ACC112 (cell line): Measurements from ENCODE around the gene MAGEB16.

Experiments
- H2AFZ ChIP-seq: fragments of 200-600 bp; sonication (generic); one replicate; pipeline ENCODE4 v1.6.0; 2017; ENCODE audit warnings: antibody characterized with exemption, low read length; ENCODE audit not compliant: unreplicated experiment
- H3K27ac ChIP-seq: fragments of 200-600 bp; sonication (generic); 2 replicates; pipeline ENCODE4 v1.5.1; 2014; ENCODE audit warnings: low read depth, mild to moderate bottlenecking, antibody characterized with exemption, low read length, moderate library complexity
- H3K27me3 ChIP-seq: fragments of 200-600 bp; sonication (generic); 2 replicates; pipeline ENCODE4 v1.6.1; 2014; ENCODE audit warnings: mild to moderate bottlenecking, antibody characterized with exemption, low read length, moderate library complexity, mixed read lengths; ENCODE audit not compliant: insufficient read depth
- H3K36me3 ChIP-seq: fragments of 200-600 bp; sonication (generic); 2 replicates; pipeline ENCODE4 v1.6.1; 2016; ENCODE audit warnings: mild to moderate bottlenecking, antibody characterized with exemption, low read length, moderate library complexity, mixed read lengths; ENCODE audit not compliant: insufficient read depth
- H3K4me1 ChIP-seq: fragments of 200-600 bp; sonication (generic); one replicate; pipeline ENCODE4 v1.6.1; 2016; ENCODE audit warnings: low read length, mixed read lengths; ENCODE audit not compliant: insufficient read depth, unreplicated experiment, control insufficient read depth
- H3K4me3 ChIP-seq: fragments of 200-600 bp; sonication (generic); 2 replicates; pipeline ENCODE4 v1.5.1; 2014; ENCODE audit warnings: mild to moderate bottlenecking, low read depth, low read length
- H3K79me2 ChIP-seq: fragments of 200-600 bp; sonication (generic); one replicate; pipeline ENCODE4 v1.6.0; 2016; ENCODE audit warnings: low read length; ENCODE audit not compliant: control insufficient read depth, unreplicated experiment, insufficient read depth

Gene MAGEB16

GRCh38 chrX:35798042-35798441 is at the start of gene MAGEB16:
TSS of gene MAGEB16 (plus strand) at chrX:35798342. CDS start at chrX:35802197, 3,855 bp downstream.
- no peaks in the 10 kb centered on the region for H3K4me1 ChIP-seq
- H3K36me3 ChIP-seq = no peaks in the 10 kb centered on the region
- H2AFZ ChIP-seq = no peak within 1 kb of the TSS
- no peak within 1 kb of the TSS for H3K4me3 ChIP-seq
- no peaks in the 10 kb centered on the region for H3K27me3 ChIP-seq
- H3K79me2 ChIP-seq = no peaks in the 10 kb centered on the region
- H3K27ac ChIP-seq = no peak within 1 kb of the TSS

- Histone ChIP-seq H3K4me3 (no peak overlapping the region), H3K36me3 (no peaks in the 10 kb centered on the region), H2AFZ (no peak overlapping the region), H3K79me2 (no peaks in the 10 kb centered on the region), H3K27ac (no peak overlapping the region), H3K4me1 (no peaks in the 10 kb centered on the region), H3K27me3 (no peaks in the 10 kb centered on the region)
Measured at GRCh38 chrX:35773958-35774564, 24.1 kb upstream of the MAGEB16 start.

GRCh38 chrX:35785075-35785474 is 13.1 kb upstream of the MAGEB16 start:
- H3K27ac ChIP-seq = no peak overlapping the region
- no peaks in the 10 kb centered on the region for H3K79me2 ChIP-seq
- no peak overlapping the region for H2AFZ ChIP-seq
- H3K36me3 ChIP-seq = no peaks in the 10 kb centered on the region
- no peaks in the 10 kb centered on the region for H3K27me3 ChIP-seq
- no peak overlapping the region for H3K4me3 ChIP-seq
- no peaks in the 10 kb centered on the region for H3K4me1 ChIP-seq

GRCh38 chrX:35786271-35786670 is 11.9 kb upstream of the MAGEB16 start:
- Histone ChIP-seq H3K27me3 (no peaks in the 10 kb centered on the region), H3K4me1 (no peaks in the 10 kb centered on the region), H3K36me3 (no peaks in the 10 kb centered on the region), H3K79me2 (no peaks in the 10 kb centered on the region), H3K27ac (no peak overlapping the region), H3K4me3 (no peak overlapping the region), H2AFZ (no peak overlapping the region)

GRCh38 chrX:35787867-35788266 is 10.3 kb upstream of the MAGEB16 start:
- no peak overlapping the region for H3K27ac ChIP-seq
- no peaks in the 10 kb centered on the region for H3K79me2 ChIP-seq
- H3K27me3 ChIP-seq = no peaks in the 10 kb centered on the region
- no peak overlapping the region for H2AFZ ChIP-seq
- H3K4me1 ChIP-seq = no peaks in the 10 kb centered on the region
- no peaks in the 10 kb centered on the region for H3K36me3 ChIP-seq
- no peak overlapping the region for H3K4me3 ChIP-seq

GRCh38 chrX:35800474-35800873 is 2.3 kb downstream of the MAGEB16 start:
- H3K36me3 ChIP-seq = no peaks in the 10 kb centered on the region
- no peak overlapping the region for H2AFZ ChIP-seq
- H3K4me1 ChIP-seq = no peaks in the 10 kb centered on the region
- no peak overlapping the region for H3K27ac ChIP-seq
- no peaks in the 10 kb centered on the region for H3K27me3 ChIP-seq
- H3K79me2 ChIP-seq = no peaks in the 10 kb centered on the region
- H3K4me3 ChIP-seq = no peak overlapping the region

- Histone ChIP-seq H3K4me3 (no peak overlapping the region), H3K27ac (no peak overlapping the region), H3K27me3 (no peaks in the 10 kb centered on the region), H3K4me1 (no peaks in the 10 kb centered on the region), H2AFZ (no peak overlapping the region), H3K36me3 (no peaks in the 10 kb centered on the region), H3K79me2 (no peaks in the 10 kb centered on the region)
Measured at GRCh38 chrX:35809781-35810180, 11.6 kb downstream of the MAGEB16 start.

GRCh38 chrX:35819241-35819640 is 21.1 kb downstream of the MAGEB16 start:
- H3K27me3 ChIP-seq = no peaks in the 10 kb centered on the region
- H3K4me1 ChIP-seq = no peaks in the 10 kb centered on the region
- no peak overlapping the region for H3K4me3 ChIP-seq
- no peak overlapping the region for H3K27ac ChIP-seq
- no peak overlapping the region for H2AFZ ChIP-seq
- no peaks in the 10 kb centered on the region for H3K36me3 ChIP-seq
- H3K79me2 ChIP-seq = no peaks in the 10 kb centered on the region

- Histone ChIP-seq H3K4me3 (no peak overlapping the region), H3K36me3 (no peaks in the 10 kb centered on the region), H3K79me2 (no peaks in the 10 kb centered on the region), H3K4me1 (no peaks in the 10 kb centered on the region), H3K27ac (no peak overlapping the region), H2AFZ (no peak overlapping the region), H3K27me3 (no peaks in the 10 kb centered on the region)
Measured at GRCh38 chrX:35826503-35826902, 28.4 kb downstream of the MAGEB16 start.

GRCh38 chrX:35829501-35829900 is 31.4 kb downstream of the MAGEB16 start:
- no peaks in the 10 kb centered on the region for H3K4me1 ChIP-seq
- H2AFZ ChIP-seq = no peak overlapping the region
- H3K36me3 ChIP-seq = no peaks in the 10 kb centered on the region
- no peaks in the 10 kb centered on the region for H3K27me3 ChIP-seq
- H3K79me2 ChIP-seq = no peaks in the 10 kb centered on the region
- no peak overlapping the region for H3K4me3 ChIP-seq
- H3K27ac ChIP-seq = no peak overlapping the region

GRCh38 chrX:35841872-35842271 is 43.7 kb downstream of the MAGEB16 start:
- H3K27ac ChIP-seq = no peak overlapping the region

More at GRCh38 chrX:35841872-35842271, 43.7 kb downstream of the MAGEB16 start:
- H3K79me2 ChIP-seq = no peaks in the 10 kb centered on the region
- no peaks in the 10 kb centered on the region for H3K4me1 ChIP-seq
- no peak overlapping the region for H2AFZ ChIP-seq
- H3K27me3 ChIP-seq = no peaks in the 10 kb centered on the region
- no peak overlapping the region for H3K4me3 ChIP-seq
- H3K36me3 ChIP-seq = no peaks in the 10 kb centered on the region
